ENCODE data around the gene SCN1B.

- TF ChIP-seq CTCF (IDR thresholded peaks at IDR 0.05) (no peak), POLR2A (IDR thresholded peaks at IDR 0.05) (no peak)
These were observed 21.5 kb downstream of the SCN1B start for GRCh38 chr19:35051796-35052195.
